T-helper 2 cell (primary cell): Measurements from ENCODE around the gene NEURL1B.
"Not testable (repeated sequence)": the region's sequence is repeated elsewhere in the genome, so short reads cannot be mapped to it uniquely, and the experiment has no call there.

Experiments used
- DNase-seq, 5 experiments: peaks; one replicate each; pipeline versions ENCODE4 v3.0.0 to v3.0.0-alpha.2; 2012 to 2022

The NEURL1B gene

DNA sequence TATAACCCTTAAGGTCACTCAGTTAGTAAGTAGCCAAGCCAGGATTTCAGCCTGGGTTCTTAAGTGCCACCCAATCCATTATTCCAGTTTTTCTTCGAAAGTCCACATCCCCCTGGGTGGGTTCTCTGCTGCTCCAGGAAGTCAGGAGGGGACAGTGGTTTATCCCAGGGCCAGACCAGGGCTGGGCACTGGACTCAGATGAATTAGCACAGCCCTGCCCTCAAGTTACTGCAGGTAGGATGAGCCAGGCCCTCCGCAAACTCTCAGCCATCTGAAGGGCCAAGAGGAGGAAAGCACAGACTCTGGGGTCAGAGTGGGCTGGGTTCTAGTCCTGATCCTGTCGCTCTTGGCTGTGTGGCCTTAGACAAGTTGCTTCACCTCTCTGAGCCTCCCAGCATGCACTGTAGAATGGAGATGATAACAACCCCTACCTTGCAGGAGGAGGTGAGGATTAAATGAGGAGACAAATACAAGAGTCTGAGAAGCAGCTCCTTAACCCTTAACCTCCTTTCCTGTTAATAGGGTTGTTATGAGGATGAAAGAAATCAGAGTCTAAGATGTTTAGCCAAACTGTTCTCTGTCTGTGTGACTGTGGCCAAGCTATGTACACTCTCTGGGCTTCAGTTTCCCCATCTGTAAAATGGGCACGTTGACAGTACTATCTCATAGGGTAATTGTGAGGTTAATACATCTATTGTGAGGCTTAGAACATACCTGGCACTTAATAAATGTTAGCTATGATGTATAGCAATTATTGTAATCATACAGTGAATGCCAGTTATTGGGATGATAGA is 6.8 kb upstream of the NEURL1B start:
- DNase-seq = no peak

DNA sequence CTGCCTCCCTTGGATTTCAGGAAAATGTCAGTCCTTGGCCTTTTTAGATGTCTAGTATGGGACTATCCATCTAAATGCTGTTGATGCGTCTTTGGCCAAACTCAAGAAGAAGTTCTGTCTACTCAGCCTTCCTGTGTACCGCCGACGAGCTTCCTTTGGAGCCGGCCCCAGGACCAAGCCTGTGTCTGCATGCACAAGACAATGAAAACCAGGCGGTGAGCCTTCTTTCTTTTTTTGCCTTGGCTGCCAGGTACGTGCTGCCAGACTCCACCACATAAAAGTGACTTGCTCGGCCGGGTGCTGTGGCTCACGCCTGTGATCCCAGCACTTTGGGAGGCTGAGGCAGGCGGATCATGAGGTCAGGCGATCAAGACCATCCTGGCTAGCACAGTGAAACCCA is 6.0 kb upstream of the NEURL1B start:
- no peak for DNase-seq

DNA sequence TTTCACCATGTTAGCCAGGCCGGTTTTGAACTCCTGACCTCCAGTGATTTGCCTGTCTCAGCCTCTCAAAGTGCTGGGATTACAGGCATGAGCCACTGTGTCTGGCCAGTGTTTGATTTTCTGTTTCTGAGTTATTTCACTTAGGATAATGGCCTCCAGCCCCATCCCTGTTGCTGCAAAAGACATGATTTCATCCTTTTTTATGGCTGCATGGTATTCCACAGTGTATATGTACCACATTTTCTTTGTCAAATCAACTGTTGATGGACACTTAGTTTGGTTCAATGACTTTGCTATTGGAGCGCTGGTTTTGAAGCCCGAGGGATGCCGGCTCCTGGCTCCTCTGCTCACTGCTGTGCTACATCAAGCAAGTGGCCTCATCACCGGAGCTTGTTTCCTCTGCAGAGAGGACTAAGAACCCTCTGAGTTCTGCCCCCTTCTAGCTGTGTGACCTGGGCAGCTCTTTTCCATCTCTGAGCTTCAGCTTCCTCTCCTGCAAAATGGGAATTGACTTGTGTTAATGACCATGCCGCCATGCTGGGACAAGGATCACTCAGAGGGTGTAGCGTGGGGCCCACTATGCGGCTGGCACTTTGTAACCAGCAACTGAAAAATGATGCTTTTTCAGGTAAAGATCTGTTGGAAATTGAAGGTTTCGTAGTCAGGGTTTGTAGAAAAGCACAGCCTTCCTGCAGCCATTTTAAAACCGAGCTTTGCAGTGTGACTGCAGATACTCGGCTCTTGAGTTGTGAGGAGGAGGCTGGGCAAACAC is 4.6 kb upstream of the NEURL1B start:
- no peak for DNase-seq

DNA sequence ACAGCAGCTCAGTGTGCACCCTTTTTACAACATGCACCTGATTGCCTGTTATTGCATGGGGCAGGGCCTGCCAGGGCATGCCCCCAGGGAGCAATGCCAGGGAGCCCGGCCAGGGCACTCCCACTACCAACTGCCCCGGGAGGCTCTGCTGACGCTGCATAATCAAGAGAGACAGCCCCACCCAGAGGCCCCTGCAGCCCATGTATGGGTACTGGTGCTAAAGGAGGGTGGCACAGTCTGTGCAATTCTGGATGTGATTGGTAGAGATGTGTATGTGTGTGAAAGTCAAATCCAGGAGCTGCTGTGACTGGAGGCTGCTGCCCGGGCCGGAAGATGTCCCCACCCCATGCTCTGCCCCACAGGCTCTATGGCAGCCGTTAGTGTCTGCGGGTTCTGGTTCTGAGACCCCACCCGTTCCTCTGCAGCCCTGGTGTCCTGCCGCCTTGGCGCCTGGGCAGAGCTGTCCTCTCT is 3.9 kb upstream of the NEURL1B start:
- no peak for DNase-seq

DNA sequence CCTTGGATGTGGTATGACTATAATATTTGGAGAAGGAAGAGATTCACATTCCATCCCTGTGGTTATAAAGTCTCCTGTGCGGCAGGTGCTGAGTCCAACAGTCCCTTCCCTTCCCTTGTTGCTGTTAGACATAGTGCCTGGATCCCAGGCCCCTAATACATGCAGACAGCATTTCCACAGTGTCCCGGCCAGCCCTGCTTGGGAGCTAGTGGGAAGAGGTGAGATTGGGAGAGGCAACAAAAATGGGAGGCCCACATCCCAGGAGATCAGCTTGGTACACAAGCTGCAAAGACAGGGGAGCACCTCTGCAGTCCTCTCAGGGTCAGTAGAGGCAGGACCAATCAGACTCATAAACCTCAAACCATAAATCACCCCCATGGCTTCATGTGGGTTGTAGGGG is 3.3 kb upstream of the NEURL1B start:
- no peak for DNase-seq

DNA sequence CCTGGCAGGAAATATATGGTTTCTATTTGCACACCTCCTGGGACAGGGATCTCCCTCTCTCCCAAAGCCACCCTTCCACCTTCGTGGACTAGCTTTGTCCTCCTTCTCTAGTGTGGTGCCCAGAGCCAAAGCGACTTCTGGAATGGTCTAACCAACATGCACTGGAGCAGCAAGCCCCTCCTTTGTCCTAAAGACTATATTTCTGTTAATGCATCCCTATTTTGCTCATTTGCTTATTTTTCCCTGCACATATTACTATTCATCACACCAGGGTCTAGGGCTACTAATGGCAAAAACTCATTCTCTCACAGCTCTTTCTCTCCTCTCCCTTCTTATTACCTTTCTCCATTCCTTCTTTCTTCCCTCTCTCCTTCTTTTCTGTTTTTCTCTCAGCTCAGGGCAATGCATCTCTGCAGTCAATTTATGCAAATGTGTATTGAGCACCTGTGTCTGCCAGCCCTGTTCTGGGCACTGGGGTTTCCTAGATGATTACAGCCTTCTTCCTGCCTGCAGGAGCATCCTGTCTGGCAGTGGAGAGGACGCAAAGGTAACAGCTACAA is 2.8 kb upstream of the NEURL1B start:
- DNase-seq = no peak

DNA sequence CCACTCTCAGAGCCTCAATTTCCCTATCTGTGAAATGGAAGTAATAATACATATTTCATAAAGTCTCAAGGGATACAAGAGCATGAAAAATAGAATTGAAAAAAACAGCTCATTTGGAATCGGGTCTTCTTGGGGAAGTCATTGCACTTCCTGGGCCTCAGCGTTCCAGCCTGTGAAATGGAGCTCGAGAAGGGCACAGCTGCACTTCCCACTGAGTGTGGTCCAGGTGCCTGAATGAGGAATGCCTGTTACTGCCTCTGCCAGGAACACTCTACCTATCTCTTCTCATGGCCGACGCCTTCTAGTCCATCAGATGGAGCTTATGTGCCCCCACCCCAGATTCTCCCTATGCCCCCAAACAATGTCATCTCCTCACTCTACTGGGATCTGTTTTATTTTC is 924 bp upstream of the NEURL1B start:
- no peak for DNase-seq

DNA sequence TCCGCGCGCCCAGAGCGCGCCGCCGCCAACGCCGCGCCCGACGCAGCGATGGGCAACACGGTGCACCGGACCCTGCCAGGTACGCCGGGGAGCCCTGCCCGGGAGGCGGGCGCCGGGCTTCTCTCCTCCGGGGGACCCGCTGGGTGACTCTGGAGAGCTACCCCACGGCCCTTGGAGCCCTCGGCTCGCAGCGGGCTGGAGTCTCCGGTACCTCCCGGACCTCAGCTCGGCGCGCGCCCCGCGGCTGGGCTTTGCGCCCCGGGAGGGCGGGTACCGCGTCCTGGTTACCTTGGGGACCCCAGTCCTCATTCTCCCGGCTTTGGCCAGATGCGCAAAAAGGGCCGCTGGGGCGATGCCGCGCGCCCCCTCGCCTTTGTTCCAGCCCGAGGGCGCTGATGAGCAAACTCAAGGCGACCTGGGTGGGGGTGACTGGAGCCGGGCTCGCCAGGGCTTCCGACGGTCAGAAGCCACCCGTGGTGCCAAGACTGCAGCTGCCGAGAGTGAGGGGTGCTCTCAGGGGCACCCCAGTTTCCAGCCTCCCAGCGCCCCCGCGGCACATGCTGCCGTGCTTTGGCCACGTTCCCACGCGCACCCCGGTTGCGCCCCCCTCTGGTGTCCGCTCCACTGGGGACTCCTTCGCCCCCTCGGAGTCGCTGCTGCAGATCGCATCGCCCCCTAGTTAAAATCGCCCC is 442 bp downstream of the NEURL1B start:
- DNase-seq = peak in 1 of 5 experiments; percentile 19

DNA sequence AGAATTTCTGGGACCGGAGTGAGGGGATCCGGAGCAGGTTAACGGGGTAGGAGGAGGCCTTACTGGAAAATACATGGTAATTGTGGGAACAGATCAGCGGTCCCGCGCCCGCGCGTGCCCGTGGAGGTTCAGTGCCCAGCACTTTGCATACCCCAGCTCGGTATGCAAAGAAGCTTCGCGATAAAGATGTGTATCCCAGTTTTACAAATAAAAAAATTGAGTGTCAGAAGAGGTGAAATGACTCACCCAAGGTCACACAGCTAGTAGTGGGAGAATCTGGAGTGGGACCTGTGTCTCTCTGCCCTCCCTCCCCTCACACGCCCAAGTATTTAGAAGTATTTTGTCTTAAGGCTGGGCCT is 967 bp downstream of the NEURL1B start:
- no peak for DNase-seq

DNA sequence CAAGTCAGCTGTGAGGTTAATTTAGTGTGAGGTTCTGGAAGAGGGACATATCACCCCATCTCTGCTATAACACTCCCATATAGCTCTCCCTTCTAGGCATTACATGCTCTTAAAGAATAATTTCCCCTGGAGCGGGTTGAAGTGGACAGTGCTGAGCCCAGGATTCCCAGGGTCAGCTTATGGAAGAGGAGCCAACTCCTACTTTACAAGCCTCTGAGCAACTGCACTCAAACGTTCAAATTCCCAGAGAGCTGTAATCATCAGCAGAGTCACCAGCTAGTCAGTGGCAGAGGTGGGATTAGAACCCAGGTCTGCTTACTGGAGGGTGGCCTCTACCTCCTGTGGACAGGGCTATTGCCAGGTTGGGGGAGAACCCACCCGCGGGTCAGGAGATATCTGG is 1.4 kb downstream of the NEURL1B start:
- no peak for DNase-seq

DNA sequence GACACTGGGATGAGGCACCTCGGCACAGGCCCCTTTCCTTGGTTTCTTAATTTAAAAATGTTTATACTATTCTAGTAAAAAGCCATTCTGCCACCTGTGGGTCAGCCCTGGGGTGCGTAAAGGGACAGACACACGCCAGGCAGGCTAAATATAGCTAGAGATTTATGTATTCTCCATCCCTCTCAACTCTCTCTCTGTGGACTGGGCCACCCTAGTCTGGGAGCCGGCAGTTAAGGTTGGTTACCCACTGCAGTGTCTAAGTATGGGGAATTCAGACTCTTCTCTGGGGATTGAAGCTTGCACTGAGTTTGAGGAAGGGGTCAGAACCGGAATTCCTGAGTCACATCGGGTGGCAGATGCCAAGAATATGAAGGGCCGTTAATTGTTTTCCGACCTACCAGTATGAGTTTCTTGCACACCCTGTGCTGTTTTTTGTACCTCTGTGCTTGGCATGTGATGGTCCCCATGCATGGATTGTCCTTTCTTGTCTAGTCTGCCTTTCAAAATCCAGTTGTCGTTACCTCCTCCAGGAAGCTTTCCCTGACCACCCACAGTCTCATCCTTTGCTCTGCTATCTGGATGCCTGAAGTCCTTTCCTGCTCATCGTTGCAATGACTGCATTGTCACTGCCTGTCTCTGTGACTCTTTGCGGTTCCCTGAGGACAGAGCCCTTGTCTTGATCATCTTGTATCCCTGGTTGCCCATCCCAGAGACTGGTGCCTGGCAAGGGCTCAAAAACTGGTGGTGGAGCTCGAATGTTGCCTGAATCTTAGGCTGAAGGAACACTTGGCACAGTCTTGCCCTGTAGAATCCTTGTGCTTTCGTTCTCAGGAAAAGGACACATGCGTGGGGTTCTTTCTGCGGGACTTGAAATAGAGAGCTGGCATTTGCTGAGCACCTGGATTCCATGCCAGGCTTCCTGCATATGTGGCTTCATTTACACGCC is 2.1 kb downstream of the NEURL1B start:
- DNase-seq = no peak

DNA sequence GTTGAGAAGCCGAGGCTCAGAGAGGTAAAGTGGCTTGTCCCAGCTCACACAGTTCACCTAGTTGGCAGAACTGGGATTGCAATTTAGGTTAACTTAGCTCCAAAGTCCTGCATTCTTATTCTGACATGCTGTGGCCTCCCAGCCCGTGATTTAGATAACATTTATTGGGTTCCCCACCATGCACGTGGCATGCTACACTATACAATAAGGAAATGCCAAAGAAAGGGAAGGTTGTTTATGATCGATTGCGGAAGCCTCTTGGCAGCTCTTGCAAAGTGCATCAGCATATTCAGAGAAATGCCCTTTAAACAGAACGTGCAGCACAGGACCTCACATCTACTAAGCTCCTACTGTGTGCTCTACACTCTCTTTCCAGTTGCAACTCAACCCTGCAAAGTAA is 3.2 kb downstream of the NEURL1B start:
- DNase-seq = no peak

DNA sequence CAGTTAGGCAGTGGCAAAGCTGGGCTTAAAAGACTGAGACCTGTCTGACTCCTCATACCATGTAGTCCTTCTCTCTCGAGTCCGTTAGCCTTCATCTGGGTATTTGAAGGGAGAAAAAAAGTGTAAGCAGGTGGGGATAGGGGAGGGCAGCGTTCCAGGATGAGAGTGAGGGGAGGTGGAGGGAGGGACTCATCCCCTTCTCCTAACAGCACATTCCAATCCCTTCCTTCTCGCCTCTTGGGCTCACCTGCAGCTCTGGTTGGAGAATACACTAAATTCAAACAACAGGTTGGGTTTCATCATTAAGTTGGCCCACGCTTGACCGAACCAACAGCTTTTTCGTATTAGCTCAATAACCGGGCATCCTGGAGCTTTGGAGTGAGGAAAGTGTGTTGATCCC is 3.6 kb downstream of the NEURL1B start:
- no peak for DNase-seq

DNA sequence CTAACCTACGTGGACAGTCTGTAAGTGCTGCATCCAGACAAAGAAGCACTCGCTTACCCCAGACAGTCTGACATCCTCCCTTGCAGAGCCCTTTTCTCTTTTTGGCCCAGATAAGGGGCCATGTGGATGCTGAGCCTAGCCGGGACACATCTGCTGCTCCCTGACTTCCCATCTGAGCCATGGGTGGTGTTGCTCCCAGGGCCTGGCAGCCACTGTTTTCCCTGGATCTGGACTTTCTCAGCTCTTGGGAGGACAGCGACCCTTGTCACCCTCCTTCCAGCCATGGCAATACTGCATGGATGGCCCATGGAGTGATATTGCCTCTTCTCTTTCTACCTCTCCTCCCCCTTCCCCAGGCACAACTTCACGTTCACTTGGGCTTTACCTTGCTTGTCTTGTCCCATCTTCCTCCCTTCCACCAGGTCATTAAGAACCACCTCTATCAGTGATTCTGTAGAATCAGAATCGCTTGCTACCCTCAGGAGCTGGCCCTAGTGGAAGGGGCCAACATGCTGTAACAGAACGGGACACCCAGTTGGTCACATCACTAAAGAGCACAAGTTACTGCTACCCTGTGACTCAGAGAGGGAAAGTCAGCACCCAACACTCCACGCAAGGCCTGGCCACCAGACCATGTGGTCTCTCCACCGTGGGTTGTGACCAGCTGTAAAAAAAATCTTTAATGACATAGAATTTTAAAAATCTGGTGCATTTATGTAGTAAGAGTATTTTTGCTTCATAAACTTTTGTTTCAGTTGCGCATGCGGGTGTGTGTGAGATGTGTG is 4.4 kb downstream of the NEURL1B start:
- DNase-seq = no peak

DNA sequence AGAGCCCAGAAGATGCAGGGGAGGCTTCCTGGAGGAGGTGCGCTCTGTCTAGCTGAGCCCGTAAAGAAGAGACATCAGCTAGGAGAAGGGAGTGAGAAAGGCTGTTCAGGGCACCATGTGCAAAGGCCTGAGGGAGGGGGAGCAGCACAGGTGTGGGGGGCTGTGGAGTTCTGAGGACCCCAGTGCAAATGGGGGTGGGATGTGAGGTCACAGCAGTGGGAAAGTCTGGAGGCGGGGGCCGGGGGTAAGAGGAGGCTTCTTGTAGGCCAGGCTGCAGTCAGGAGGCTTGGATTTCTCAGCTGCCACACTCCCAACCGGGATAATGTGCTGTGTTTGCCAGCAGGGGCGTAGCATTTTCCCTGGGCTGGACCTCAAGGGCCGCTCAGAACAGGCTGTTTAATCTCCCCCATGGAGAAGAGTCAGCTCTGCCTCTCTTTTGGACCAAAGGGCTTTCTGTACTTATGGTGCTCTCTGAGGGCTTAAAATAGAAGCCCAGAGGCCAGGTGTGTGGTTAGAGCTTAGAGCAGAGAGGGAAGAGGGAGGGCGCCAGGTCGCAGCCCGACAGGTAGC is 5.7 kb downstream of the NEURL1B start:
- no peak for DNase-seq

DNA sequence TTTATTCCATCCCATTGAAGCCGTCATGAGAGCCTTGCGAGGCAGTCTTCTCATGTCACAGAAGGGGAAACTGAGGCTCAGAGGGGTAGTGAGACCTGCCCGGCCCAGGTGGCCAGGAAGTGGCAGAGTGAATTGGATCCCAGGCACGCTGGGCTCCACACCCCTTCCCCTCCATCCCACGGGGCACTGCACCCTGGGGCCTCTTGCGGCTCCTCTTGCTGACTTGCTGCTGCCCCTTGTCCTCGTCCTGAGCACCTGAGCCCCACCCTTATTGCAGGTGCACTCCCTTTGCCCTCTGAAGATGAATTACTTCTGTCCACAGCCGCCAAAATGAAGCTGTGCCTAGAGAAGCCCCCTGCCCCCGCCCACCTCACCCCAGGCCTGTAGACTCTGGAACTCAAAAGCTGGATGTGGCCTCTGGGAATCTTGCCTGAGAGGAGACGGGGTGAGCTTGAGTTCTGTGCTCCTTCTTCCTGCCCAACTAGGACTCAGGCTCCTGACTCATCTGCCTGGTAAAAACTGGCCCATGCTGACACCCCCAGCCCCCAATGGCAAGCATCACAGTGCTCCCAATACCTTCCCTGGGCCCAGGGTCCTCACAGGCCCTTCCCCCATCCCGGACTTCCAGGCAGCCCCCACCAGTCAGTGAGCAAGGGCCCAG is 6.4 kb downstream of the NEURL1B start:
- DNase-seq = no peak

DNA sequence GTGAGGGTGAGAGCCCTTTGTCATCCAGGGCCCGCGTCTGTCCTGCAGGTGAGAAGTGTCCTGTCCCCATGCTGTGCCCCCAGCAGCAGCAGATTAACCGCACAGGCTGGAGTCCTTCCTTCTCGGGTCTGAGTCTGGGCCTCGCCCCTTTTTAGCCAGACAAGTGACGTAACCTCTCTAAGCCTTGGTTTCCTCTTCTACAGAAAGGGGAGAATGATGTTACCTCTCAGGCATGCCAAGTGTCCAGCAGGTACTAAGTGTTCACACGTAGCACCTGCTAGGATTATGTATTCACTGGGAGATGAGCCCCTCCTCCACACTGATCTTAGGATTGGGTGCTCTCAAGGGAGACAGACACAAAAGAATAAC is 6.9 kb downstream of the NEURL1B start:
- no peak for DNase-seq

DNA sequence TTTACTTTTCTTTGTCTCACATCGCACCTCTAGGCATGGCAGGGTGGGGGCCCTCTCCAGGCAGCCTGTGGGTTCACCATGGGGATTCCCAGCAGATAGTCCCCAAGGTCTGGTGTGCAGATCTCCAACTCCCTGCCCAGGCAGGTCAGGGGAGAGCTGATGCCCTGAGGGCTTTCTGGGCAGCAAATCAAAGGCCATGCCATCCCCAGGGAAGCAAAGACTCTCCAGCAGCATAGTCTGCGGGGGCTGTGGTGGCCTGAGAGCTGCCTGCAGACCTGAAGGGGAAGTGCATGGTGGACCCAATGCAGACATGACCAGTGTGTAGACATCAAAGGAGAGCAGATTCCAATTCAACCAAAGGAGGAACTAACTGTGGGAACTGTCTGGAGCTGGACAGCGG is 7.7 kb downstream of the NEURL1B start:
- DNase-seq = no peak

DNA sequence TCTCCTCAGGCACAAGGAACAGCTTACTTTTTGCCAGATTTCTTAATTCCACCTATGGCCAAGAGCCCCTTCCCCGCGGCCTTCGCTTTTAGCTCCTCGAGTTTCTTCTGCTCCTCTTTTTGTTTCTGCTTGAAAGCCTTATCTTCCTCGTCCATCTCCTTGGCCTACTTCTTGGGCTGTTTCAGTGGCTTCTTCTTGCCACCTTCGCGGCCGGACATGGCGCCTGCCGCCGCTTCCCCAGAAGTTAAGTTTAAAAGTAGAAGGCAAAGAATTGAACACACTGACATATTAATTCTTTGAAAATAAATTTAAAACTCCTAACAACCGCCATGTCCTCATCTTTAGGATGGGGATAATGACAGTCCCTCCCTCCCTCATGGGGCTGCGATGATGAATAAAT is 15.4 kb downstream of the NEURL1B start:
- DNase-seq = not testable (repeated sequence)

DNA sequence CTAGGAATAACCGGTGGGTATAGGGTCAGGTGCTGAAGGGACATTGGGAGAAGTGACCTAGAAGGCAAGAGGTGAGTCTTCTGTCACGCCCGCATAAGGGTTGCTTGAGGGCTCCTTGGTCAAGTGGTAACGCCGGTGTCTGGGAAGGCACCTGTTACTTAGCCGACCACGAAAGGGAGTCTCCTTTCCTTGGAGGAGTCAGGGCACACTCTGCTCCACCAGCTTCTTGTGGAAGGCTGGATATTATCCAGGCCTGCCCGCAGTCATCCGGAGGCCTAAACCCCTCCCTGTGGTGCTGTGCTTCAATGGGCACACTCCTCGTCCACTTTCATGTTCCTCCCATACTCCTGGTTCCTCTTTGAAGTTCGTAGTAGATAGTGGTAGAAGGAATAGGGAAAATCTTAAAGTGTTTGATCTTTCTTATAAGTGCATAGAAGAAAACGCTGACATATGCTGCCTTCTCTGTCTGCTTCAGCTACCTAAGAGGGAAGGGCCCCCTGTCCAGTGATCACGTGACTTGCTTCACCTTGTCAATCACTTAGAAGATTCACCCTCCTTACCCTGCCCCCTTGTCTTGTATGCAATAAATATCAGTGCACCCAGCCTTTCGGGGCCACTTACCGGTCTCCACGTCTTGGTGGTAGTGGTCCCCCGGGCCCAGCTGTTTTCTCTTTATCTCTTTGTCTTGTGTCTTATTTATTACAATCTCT is 16.6 kb downstream of the NEURL1B start:
- not testable (repeated sequence) for DNase-seq
